GM19043 (cell line): ENCODE measurements around the gene KCNC1.

ENCODE experiments used
- ATAC-seq: cut with Tn5 transposase; IDR thresholded peaks from one replicate; pipeline ENCODE4 v1.9.1; 2021; ENCODE audit warnings: low read depth; ENCODE audit not compliant: unreplicated experiment

Gene KCNC1

DNA sequence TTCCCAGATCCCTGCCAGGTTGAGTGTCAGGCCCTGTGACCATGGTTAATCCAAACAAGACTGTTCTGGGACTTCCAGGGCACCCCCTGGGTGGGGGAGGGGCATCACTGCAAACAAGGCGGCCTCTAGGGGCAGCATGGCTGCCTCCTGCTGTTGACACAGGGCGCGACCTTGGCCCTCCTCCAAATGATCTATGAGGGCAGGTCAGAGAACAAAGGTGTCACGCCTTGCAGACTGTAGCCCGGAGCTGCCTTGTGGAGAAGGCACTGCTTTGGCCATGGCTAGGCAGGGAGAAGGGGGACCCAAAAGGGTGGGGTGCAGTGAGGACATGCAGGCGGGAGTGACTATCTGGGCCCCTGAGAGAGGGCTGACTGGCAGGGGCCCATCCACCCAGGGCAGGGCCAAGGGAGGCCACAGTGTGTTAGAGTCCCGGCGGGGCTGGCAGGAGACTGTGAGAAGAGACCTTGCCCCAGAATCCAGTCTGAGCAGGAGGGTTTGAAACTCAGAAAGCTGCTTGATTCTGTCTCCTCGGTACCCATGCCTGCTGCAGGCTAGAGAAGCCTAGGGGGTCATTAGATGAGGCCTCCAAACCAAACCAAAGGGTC is 35.6 kb downstream of the KCNC1 start:
- no peak for ATAC-seq

DNA sequence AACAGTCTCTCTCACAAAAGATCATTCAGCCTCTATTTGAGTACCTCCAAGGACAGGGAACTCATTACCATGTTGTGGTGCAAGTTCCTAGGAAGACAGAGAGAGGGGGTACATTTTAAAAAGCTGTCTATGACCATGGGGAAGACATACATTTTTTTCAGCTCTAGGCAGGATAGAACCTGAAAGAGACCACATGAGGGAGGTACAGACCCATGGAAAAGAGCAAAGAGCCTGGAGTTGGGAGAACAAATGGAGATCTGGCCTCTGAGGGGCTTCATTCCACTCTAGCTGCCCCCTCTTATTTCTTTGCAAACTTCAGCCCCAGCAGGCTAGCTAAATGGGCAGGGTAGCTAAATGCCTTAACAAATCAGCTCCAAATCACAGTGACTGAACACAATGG is 36.3 kb downstream of the KCNC1 start:
- no peak for ATAC-seq

- ATAC-seq = no peak
Observed at GRCh38 chr11:17771415-17771814, 36.8 kb downstream of the KCNC1 start.

GRCh38 chr11:17771841-17772401 is 37.3 kb downstream of the KCNC1 start:
- no peak for ATAC-seq

DNA sequence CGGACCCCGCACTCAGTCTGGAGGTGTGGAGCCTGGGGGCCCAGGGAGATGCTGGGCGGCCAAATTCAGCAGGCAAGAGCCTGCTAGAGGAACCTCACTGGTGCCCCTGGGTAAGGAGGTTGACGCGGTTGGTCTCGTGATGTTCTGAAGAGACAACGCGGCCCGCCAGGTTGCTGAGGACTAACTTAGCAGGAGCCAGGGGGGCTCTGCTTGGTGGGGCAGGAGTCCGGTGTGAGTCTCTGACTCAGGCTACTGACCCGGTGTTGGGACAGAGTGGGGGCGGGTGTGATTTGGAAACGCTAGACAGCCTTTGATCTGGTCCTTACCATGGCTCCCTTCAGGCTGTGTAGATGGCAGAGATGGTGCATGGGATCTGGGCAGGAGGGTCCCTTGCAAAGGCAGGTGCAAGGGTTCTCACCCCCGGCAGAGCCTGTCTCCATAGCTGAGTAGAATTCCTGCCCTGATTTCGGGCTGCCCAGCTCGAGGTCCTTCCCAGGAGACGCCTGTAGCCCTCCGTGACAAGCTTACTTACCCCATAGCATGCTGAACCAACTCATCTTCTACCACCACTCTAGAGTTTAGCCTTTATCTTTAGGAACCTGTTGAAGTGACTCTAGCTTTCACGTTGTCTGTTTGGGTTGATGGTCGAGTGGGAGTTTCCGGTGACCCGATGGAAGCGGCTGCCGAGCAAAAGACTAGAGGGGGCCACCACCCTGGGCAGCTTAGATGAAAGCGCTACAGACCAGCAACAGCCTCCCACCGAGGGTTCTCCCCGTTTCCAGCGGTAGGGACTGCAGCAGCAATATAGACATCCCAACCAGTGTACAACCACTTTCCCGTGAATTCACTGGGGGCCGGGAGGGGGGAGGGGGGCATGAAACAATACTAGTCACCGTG is 38.4 kb downstream of the KCNC1 start:
- no peak for ATAC-seq

- ATAC-seq = no peak
Observed at GRCh38 chr11:17773674-17774073, 39.1 kb downstream of the KCNC1 start.

DNA sequence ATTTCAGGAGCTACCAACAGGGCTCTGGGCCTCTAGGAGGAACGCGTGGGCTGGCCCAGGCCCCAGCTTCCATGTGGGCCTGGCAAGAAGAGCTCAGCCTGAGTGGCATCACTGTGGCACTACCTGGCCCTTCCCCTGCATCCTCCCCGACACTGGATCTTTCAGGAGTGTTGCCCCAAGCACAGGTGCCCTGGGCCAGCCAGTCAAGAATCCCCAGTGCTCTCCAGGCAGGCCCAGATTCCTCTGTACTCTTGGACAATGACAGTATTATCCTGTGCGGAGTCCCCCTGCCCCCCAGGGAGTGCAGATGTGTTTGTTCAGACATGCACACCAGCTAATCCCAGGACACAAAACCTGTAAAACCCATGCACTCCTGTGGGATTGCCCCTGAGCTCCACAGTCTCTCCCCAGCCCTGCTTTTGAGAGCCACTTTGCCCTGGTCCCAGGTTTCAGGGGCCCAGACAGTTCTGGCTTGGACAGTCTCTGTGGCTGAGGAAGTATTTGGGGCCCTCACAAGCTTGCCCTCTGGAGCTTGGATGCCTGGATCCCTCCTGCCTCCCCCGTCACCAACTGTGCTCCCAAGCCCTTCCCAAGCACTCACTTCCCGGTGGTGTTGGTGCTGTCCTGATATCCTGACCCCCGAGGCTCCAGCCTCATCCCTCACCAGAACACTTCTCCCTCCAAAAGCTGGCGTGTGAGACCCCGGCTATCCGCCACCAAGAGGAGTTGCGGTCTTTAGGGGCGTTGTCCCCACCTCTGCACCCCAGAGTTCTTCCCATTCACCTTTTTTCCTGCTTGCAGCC is 39.9 kb downstream of the KCNC1 start:
- ATAC-seq = no peak

DNA sequence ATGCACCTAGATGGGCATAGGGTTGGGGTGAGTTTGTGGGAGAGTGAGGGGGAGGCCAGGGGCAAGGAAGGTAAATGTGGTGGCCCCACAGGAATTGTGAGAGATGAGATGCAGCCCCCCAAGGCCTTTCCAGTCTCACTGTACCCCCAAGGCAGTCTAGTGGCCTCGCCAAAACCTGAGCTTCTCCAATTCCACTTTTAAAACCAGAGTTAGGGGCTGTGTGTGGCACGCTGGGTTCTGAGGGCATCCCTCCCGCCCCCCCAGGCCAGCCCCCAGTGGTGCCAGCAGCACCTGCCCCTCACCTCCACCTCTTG is 40.4 kb downstream of the KCNC1 start:
- ATAC-seq = no peak

DNA sequence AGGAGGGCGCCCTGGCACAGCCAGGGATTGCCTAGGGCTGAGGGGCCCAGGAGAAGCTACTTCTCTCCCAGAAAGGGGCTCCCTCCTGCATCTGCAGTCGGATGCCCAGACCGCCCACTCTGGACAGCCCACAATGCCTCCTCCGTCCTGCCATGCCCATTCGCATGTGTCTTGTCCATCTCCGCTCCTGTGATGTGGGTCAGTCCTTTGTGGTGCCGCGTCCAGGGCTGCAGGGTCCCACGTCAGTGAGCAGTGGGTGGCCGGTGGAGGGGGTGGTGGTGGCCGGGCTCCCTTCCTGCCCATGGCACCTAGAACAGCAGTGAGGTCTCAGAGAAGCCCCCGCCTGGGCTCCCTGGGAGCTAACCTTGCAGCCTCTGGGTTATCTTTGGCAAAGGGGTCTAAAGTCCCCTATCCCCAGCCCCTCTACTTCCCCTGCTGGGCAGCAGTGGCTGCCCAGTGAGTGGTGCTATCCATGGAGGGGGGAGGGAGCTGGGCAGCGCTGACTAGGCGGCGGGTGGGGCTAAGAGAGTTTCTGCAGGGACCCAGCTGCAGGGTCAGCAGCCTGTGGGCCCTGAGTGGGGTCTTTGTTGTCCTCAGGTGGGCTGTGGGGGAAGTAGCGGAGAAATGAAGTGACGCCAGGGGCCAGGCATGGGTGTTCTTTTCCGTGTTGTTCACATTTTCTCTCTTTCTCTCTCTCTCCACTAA is 41.1 kb downstream of the KCNC1 start:
- ATAC-seq = no peak

GRCh38 chr11:17776212-17776875 is 41.8 kb downstream of the KCNC1 start:
- ATAC-seq = no peak

DNA sequence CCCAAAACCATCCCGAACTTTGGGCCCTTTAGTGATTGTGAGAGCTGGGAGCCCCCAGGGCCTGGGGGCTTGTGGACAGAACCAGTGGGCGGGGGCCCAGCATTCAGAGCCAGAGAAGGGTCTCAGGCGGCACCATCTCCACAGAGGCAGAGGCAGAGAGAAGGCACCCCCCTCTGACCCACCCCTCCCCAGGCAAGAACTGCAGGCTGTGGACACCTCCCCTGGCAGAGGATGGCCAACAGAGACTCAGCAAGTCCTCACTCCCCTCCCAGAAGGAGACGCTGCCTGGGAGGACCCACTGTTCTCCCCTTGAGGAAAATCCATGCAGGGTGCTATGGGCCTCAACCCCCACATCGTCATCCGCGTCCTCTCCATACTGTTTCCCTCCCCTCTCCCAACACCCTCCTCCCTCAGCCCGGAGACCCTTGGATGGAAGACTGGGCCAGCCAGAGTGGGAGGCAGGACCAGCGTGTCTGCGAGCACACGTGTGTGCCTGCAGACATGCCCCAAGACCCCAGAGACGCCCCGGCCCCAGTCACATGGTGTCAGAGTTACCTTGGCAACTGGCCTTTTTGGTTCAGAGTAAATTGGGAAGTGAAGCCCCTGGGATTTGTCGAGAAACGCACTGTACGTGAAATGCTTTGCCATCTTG is 42.6 kb downstream of the KCNC1 start:
- no peak for ATAC-seq

DNA sequence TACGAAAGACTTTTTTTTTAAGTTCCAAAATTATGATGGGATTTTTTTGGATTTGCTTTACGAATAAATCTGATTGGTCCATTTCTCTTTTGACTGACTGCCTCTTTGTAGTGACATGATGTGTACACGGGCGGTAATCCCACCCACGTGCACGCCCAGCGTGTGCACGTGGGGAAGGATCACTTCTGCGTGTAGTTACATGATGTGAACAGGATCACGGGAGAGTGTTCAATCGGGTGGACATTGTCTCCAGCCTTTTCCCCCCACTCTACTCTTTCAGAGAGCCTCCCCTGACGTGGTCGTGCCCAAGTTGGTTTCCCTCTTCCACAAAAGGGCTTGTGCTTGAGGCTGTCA is 43.1 kb downstream of the KCNC1 start:
- ATAC-seq = no peak

DNA sequence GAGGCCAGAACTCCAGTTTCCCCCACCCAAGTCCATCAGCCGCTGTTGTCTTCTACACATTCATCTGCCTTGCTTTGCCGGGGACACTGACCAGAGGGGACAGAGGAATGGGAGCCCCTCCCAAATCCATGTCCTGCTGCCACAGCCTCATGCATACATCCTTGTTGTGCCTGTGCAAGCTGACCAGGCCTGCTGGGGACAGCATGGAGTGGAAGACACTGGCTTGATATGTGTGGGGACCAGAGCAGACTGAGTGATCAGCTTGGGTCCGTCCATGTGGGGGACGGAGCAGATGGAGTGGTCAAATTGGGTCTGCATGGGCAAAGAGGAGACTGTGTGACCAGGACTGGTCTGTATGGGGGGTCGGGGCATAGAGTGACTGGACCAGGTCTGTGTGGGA is 43.8 kb downstream of the KCNC1 start:
- ATAC-seq = no peak

DNA sequence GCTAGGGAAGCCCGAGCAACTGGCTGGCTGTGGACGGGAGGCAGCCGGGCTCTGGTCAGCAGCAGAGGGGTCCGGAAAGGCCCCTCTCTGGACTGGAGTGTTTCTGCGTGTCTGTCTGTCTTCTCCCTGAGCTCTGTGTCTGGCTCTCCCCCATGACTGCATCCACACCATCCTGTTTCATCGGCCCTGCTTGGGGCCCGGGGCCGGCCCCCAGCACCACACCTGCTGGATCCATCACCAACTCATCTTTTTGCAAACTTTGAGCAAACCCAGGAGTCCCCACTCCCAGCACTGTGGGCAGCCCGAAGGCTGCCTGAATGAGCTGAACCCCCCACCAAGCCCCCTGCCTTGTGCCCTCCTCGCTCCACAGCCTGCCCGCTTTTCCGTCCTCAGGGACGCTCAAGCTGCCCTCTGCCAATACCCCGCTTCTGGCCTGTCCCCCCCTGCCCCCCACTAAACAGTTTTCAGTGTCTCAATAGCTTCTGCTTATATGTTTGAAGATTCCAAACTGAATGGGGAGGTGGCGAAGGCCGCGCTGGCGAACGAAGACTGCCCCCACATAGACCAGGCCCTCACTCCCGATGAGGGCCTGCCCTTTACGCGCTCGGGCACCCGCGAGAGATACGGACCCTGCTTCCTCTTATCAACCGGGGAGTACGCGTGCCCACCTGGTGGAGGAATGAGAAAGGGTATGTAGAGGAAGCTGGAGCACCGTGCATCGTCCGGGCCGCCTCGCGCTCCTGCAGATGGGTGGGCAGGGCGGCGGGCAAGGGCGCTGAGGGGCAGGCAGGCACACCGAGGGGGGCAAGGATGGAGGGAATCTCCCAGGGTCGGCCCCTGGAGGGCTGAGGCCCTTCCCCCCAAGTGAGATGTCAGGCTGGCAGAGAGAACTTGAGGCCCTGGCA is 44.6 kb downstream of the KCNC1 start:
- ATAC-seq = no peak

DNA sequence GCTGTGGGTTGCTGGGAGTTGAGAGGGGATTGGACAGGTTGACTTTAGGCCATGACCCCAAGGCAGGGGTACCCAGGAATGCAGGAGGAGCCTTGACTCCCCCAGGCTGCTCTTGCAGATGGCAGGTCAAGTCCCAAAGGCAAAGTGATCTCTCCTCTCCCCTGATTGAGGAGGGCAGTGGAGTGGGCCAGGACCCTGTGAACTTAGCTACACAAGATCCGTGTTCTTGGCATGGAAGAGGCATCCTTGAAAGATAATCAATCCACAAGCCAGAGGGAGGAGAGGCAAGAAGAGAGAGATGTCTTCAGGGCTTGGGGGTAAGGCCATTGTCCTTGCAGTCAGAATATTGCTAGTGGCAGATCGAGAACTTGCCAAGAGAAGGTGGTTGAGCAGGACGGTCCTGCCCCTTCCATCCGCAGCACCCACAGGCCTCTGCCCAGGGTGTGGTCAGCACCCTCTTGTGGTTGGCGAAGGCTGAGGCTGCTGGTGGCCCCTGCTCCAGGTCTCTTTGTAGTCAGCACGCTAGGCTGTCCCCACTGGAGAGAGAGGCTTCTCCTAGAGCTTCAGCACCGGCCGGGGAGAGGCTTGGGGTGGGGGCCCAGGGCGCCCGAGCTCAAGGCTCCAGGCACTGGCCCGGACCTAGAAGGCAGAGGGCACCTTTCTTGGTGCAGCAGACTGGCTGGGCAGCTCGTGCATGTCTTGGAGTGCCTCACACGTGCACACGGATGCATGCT is 45.4 kb downstream of the KCNC1 start:
- ATAC-seq = no peak

GRCh38 chr11:17780668-17781067 is 46.1 kb downstream of the KCNC1 start:
- no peak for ATAC-seq

DNA sequence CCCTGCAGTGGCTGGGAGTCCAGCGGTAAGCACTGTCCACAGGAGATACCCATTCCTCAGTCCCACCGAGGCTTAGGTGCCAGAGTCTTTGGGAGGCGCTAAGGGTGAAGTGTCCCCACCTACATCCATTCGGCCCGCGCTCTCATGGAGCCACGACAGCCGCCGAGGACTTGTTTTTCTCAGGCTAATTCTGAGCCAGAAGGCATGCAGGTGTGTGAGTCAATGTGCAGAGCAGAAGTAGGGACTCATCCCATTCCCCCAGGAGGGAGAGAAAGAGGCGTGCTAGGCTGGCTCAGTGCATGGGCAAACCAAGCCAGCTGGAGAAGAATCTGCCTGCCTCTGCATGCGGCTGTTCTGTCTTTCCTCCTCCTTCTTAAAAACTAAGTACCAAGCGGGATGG is 46.6 kb downstream of the KCNC1 start:
- no peak for ATAC-seq

GRCh38 chr11:17781626-17782025 is 47.0 kb downstream of the KCNC1 start:
- ATAC-seq = no peak
